ENCODE results near the gene GFER.

The GFER gene

DNA sequence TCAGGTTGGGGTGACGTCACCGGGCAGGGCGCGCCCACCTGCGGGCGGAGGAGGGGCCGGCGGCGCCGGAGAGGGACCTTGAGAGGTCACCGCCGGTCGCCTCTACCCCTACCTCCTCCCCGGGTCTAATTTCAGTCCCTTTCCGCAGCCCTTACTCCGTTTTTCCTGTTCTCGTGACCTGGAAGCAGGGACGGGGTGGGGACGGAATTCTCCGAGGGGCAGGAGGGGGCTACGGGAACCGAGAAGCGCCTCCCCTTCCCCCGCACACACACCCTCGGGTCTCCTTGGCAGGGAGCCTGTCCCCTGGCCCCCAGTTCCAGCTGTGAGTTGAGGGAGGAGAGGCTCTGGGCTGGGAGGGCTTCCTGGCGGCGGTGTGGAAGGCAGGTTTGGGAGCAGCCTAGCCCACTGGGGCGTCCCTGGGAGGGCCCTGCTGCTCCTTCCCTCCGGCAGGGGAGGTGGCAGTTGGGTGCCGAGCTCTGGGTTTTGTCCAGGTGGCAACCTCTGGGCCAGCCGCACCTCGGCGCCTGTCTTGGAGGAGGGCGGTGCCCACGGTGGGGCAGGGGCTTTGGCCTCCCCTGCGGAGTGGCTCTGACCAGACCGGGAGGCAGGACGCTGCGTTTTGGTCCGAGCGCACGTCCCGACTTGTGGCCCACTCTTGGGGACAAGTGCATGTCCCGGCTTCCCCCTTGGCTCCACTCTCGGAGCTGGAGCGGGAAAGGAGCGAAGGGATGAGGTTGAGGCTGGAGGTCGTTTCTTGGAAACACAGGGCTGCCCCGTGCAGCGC is 6.5 kb downstream of the GFER start:
- no peak for DNase-seq (ENCODE audit: low read depth)

- peak; percentile 35 for DNase-seq (ENCODE audit: low read depth)
Measured at GRCh38 chr16:1991135-1991551, 7.2 kb downstream of the GFER start.

DNA sequence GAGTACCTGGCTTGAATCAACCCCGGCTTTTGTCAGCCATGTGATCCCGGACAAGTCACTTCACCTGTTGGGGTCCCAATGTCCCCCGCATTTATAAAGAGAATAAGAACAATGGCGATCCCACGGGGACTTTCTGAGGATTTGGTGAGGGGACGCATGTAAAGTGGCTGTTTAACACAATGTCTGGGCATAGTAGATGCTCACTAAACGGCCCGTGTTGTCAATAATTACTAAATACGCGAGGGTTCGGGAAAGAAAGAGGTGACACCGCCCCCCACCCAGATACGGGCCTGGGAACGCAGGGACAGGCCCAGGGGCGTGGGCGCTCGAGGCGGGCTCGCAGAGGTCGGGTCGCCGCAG is 7.6 kb downstream of the GFER start:
- no peak for DNase-seq (ENCODE audit: low read depth)

GRCh38 chr16:1991948-1992703 is 8.1 kb downstream of the GFER start:
- peak; percentile 99 for DNase-seq (ENCODE audit: low read depth)

GRCh38 chr16:1992704-1993317 is 8.8 kb downstream of the GFER start:
- no peak for DNase-seq (ENCODE audit: low read depth)

DNA sequence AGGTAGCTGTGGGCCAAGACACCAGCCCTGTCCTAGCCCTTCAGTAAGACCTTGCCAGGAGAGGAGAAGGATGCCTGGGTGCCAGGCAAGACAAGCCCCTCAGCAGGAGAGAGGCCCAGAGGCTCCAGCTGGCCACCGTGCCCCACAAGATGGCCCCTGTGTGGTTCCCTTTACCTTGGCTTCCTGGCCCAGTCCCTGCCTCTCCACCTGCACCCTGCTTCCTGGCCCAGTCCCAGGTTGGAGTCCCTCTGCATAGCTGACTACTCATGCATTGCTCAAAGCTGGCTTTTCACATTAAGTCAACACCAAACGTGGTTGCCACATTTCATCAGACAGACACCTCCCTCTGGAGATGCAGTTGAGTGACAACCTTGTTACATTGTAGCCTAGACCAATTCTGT is 9.7 kb downstream of the GFER start:
- DNase-seq (ENCODE audit: low read depth) = no peak

GRCh38 chr16:1997494-1998359 is 13.7 kb downstream of the GFER start:
- no peak for DNase-seq (ENCODE audit: low read depth)

DNA sequence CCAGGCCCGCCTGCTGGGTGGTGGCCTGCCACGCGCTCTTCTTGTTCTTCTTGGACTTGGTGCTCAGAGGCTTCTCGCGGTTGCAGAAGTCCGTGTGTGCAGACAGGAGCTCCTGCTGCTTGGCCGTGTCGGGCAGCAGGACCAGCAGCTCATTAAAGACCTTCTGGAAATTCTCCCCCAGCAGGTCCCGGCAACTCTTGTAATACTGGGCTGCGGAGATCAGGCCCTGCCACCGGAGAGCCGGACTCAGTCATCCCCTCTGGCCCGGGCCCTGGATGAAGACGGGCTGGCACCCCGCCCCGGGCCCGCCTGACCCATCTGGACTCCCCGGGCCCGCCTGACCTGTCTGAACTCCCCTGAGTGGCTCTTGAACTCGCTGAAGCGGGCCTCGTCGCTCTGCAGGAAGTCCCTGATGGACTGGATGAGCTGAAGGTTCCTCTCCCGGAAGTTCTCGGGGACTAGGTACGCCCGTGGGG is 14.4 kb downstream of the GFER start:
- DNase-seq (ENCODE audit: low read depth) = no peak

GRCh38 chr16:1998852-1999801 is 15.1 kb downstream of the GFER start:
- no peak for DNase-seq (ENCODE audit: low read depth)

- no peak for DNase-seq (ENCODE audit: low read depth)
Measured at GRCh38 chr16:1999866-2000514, 16.0 kb downstream of the GFER start.

- no peak for DNase-seq (ENCODE audit: low read depth)
Measured at GRCh38 chr16:2001035-2001434, 17.0 kb downstream of the GFER start.

GRCh38 chr16:2001456-2002355 is 17.7 kb downstream of the GFER start:
- no peak for DNase-seq (ENCODE audit: low read depth)

DNA sequence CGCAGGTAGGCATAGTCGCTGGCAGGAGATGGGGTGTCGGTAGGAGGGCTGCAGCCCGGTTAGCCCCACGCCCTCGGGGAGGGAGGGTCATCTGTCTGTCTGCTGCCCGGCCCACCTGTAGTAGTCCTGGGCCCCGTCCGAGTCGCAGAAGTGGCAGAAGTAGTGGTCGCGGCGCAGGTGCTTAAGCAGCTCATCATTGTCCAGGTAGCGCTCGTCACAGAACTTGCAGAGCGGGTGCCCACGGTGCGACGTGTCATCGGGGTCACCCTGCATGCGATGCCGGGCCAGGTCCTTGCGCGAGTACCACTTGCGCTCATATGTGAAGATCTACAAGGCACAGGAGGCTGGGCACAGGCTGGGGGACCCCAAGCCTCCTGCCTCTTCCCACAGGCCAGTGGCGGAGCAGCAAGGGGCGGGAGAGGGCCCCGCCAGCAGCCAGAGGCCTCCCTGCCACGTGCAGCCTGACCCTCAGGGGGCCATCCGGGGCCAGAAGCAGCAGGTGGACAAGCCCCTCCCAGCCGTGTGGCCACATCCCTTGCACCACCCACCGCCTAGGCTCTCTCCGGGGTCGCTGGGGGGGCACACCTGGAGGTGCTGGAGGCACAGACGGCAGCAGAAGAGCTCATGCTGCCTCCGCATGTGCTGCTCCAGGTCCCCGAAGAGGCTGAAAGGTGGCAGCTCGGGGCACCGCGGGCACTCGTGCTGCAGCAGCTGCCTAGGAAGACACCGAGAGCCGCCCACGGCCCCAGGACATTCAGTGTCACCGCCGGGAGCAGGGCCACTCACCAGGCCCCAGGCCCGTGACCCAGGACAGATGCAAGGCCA is 18.6 kb downstream of the GFER start:
- DNase-seq (ENCODE audit: low read depth) = no peak

DNA sequence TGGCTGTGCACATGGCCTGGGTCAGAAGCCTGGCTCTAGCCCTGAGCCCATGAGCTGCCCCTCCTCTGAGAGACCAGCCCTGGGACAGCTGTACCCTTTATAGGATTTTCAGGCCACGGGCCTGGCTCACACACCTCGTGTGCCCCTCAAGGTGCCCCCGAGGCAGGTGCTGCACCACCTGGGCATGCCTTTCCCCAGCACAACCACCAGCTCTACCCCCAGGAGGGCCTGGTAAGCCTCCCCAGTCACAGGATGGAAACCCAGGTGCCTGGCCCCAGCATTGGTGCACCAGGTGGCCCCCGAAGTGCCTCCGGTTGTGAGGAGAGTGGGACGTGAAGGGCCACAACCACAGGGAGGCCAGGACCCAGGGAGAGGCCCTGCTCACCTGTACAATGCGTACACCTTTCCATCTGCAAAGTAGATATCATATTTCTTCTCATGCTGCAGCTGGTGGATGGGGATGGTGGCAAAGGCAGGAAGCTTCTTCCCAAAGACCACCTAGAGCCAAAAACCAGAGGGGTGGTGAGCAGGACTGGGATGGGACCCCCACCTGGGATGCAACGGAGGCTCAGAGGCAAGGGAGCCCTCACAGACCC is 19.3 kb downstream of the GFER start:
- DNase-seq (ENCODE audit: low read depth) = no peak

DNA sequence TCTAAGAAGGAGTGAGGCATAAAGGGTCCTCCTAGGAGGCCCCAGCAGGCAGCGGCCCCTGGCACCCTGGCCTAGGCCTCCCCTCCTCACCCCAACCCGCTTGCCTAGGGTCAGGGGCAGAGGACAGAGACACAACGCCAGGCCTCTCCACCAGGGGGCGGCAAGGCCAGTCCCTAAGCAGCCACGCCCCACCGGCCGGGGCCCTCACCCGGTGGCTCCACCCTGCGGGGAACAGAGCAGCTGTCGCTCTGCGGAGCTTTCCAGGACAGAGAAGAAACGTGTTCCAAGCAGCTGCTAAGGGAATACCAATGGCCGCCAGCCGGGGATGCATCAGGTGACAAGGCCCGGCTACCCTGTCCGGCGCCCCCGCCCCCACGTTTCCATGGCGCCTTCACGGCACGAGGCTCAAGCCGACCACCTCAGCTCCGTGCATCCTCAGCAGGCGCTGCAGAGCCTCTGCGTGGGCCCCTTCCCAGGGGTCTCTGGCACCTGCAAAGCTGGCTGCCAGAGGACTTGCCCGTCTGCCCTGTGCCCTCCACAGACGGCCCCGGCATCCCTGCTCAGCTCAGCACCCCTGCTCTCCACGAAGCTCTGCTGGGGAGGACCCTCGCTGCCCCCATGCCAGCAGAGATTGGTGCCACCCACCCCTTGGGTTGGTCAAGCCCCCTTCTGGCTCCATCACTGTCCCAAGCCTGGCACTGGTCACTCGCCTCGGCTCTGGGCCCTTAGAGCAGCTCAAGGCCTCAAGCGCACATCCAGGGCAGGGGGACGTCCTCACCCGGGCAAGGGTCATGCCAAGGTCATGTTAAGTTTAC is 20.0 kb downstream of the GFER start:
- DNase-seq (ENCODE audit: low read depth) = peak; percentile 80

DNA sequence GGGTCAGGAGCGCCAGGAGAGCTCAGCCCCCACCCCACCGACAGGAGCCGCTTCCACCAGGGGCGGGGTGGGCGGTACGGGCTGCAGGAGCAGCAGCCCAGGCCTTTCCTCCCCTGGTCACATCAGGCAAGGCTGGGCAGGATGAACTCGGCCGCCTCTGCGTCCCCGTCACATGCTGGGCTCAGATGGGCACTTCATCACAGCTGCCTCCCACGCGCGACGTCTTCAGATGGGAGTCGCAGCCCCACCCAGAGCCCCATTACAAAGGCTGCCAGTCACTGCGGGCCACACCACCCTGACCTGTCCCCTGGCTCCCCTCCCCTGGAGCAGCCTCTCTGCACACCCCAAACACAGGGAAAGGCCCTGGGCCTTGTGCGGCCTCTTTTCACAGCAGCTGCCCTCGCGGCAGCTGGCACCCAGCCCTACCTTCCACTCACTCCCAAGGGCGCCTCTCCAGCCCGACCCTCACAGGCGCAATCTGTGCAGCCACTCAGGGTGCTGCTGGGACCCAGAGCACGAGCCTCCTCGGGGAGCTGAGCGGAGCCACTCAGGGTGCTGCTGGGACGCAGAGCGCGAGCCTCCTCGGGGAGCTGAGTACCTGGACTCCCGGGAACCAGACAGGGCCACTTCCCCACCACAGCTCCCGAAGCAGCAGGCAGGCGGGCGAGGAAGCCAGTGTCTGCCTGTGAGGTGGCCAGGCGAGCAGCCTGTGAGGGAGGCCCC is 21.0 kb downstream of the GFER start:
- no peak for DNase-seq (ENCODE audit: low read depth)

All from activated T-cell treated with anti-CD3 and anti-CD28 coated beads for 1 hour (primary cell).